Testis (tissue), 2 donors: ENCODE measurements around the gene KCNK18.

Source experiments
- POLR2A ChIP-seq: fragments of 450-650 bp; IDR thresholded peaks from one replicate; pipeline ENCODE4 v1.6.1; 2017; ENCODE audit warnings: antibody characterized with exemption, mild to moderate bottlenecking, moderate library complexity
- TF ChIP-seq, protein P1 (sequence below), 3 experiments: fragments of 450-650 bp in 2 of 3; fragments of 200-600 bp in 1 of 3; sonication (generic) in 1 of 3; IDR thresholded peaks; one replicate each; pipeline ENCODE4 v1.5.1; 2016 to 2019; ENCODE audit warnings: antibody characterized with exemption in 3 of 3, mild to moderate bottlenecking in 2 of 3, moderate library complexity in 1 of 3

DNA sequence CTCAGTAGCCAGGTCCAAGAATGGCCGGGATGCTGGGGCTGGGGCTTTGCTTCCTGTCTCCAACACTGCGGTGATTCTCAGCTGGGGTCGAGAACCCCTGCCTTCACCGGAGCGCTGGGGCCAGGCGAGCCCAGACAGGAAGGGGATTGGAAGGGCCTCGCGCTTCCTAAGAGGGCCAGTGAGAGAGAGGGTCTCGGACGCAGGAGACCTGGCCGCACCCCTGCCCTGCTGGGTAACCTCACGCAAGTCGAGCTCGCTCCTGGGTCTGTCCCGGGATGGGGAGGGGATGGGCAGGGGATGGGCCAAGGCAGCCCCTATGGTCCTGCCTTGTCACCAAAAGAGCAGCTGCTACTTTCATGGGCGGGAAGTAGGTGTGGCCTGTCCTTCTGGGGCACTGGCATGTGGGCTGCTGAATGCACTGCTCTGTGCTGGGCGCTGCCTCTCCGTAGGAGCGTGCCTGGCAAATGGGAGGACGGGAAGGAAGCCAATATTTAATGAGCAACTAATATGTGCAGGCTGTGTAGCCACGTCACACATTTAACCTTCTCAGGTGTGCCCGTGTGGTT, 20.0 kb downstream of the KCNK18 start:
- TF ChIP-seq, protein P1, sequence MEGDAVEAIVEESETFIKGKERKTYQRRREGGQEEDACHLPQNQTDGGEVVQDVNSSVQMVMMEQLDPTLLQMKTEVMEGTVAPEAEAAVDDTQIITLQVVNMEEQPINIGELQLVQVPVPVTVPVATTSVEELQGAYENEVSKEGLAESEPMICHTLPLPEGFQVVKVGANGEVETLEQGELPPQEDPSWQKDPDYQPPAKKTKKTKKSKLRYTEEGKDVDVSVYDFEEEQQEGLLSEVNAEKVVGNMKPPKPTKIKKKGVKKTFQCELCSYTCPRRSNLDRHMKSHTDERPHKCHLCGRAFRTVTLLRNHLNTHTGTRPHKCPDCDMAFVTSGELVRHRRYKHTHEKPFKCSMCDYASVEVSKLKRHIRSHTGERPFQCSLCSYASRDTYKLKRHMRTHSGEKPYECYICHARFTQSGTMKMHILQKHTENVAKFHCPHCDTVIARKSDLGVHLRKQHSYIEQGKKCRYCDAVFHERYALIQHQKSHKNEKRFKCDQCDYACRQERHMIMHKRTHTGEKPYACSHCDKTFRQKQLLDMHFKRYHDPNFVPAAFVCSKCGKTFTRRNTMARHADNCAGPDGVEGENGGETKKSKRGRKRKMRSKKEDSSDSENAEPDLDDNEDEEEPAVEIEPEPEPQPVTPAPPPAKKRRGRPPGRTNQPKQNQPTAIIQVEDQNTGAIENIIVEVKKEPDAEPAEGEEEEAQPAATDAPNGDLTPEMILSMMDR (IDR thresholded peaks at IDR 0.05) = no peak
- TF ChIP-seq POLR2A = no peak
